Spleen (tissue), 7 donors: Measurements from ENCODE around the gene TAF1B.

Experiments used
- CTCF ChIP-seq, 11 experiments: fragments of 200-600 bp in 7 of 11; fragments of 450-650 bp in 4 of 11; sonication (generic) in 4 of 11; IDR thresholded peaks in 8 of 11; conservative IDR thresholded peaks in 3 of 11; 1 replicate in 7 of 11; 2 replicates in 4 of 11; pipeline versions ENCODE4 v1.4.0 to v1.8.0; 2016 to 2021; ENCODE audit warnings: antibody characterized with exemption in 11 of 11, inconsistent platforms in 4 of 11, mild to moderate bottlenecking in 1 of 11
- POLR2A ChIP-seq, 3 donors: fragments of 450-650 bp; IDR thresholded peaks; one replicate each; pipeline ENCODE4 v1.5.1; 2017; ENCODE audit warnings: antibody characterized with exemption in 3 of 3, mild to moderate bottlenecking in 1 of 3
- POLR2AphosphoS5 ChIP-seq, 3 donors: sonication (generic); formaldehyde crosslinking; IDR thresholded peaks; one replicate each; pipeline ENCODE4 v1.5.1; 2017; ENCODE audit warnings: antibody characterized with exemption in 3 of 3
- donor health status: DM: no; HTN: no; CAD: no; lungs with moderate emphysema.
- donor health status: DM: no; HTN: no; CAD: no.
- donor health status: DM: no; HTN: no; CAD: no.

GRCh38 chr2:9809064-9809356 is 34.3 kb upstream of the TAF1B start:
- no peak for TF ChIP-seq POLR2AphosphoS5 (IDR thresholded peaks at IDR 0.05)
- no peak for TF ChIP-seq CTCF (IDR thresholded peaks at IDR 0.05 in 8 of 11, conservative IDR thresholded peaks at IDR 0.05 in 3 of 11)
- no peak for TF ChIP-seq POLR2A (IDR thresholded peaks at IDR 0.05)
